HG02798 (cell line): Measurements from ENCODE around the gene ETFA.
"Not testable (repeated sequence)": the region's sequence is repeated elsewhere in the genome, so short reads cannot be mapped to it uniquely, and the experiment has no call there.

Experiments used
- ATAC-seq: cut with Tn5 transposase; IDR thresholded peaks from one replicate; pipeline ENCODE4 v1.9.1; 2021; ENCODE audit warnings: mild to moderate bottlenecking; ENCODE audit not compliant: unreplicated experiment, poor library complexity

ETFA gene

GRCh38 chr15:76327191-76328105, 16.2 kb upstream of the ETFA start:
- no peak for ATAC-seq

DNA sequence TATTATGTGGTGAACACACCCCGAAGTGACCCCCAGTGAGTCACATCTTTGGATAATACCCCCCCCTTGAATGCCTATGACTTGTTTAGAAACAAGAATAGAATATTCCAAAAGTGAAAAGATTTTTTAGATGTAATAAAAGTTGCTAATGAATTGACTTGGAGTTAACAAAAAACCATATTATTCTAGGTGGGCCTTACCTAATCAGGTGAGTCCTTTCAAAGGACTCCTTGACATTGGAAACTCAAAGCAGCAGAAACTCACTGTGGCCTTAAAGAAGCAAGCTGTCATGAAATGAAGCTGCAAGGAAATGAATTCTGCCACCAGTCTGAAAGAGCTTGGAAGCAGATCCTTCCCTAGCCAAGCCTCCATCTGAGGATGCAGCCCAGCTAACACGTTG, 14.4 kb upstream of the ETFA start:
- no peak for ATAC-seq

DNA sequence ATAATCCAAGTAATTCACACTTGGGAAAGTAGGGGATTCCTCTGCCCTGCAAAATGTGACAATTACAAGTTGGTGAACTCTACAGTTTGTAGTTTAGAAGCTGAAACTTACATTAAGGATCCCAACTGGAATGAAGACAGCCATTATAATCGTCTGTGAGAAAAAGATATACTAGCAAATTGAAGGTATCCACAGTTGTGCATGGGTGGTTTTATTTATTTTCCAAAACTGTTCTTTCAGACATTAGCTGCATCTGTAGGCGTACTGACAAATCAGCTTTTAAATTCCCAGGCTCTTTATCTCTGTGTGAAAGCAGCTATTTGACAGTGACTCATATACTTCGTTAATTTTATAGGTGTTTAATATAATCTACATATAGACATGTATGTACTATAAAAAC, 12.8 kb upstream of the ETFA start:
- ATAC-seq: no peak

GRCh38 chr15:76321602-76322001, 10.3 kb upstream of the ETFA start:
- ATAC-seq: no peak

DNA sequence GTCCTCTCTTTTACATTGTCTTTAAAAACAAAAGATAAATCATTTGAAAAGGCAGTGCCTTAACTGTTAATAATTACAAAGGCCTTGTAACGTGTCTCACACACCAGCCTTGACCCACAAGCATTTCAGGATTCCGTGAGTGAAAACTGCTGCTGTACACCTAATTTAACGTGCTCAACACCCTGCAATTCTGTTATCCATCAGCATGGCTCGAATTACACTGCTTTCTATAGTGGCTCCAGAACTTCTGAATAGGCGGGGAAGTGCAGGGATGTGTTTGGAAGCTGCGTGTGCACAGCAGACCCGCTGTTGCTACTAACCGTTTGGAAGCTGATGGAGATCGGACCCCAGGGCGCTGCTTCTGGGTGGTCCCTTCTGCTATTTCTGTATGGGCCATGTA, 9.9 kb upstream of the ETFA start:
- no peak for ATAC-seq

DNA sequence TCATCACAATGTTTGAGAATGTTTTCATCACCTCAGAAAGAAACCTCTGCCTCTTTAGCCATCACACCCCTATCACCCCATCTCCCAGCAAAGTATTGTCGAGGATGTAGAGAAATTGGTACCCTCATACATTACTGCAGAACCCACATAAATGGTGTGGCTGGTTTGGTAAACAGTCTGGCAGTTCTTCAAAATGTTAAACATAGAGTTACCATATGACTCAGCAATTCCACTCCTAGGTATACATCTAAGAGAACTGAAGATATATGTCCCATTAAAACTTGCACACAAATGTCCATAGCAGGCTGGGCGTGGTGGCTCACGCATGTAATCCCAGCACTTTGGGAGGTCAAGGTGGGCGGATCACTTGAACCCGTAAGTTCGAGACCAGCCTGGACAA, 8.7 kb upstream of the ETFA start:
- no peak for ATAC-seq

DNA sequence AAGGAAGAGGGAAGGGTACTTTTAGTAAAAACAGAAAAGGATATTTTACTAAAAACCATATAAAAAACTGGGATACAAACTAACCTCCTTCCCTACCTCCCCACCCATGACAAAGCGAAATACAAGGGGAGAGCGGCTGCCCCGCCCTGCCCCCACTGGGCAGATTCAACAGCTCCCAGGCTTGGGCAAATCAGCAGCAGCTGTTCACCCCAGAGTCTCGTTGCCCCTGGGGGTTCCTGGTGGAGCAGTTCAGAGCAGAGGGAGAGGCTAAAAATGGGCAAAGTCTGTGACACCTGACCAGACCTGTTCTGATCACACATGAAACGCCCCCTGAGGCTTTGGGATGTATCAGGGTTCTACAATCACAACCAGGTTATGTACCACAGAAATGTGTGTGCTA, 2.5 kb upstream of the ETFA start:
- no peak for ATAC-seq

DNA sequence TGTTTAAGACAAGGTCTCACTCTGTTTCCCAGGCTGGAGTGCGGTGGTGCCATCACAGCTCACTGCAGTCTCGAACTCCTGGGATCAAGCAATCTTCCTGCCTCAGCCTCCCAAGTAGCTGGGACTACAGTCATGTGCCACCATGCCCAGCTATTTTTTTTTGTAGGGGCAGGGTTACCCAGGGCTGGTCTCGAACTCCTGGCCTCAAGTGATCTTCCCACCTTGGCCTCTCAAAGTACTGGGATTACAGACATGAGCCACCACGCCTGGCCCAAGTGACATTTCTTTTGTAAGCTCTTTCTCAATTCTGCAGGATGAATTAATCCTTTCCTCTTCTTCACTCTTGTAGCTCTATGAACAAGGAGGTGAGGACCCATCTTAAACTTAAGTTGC, 1.9 kb upstream of the ETFA start:
- not testable (repeated sequence) for ATAC-seq

DNA sequence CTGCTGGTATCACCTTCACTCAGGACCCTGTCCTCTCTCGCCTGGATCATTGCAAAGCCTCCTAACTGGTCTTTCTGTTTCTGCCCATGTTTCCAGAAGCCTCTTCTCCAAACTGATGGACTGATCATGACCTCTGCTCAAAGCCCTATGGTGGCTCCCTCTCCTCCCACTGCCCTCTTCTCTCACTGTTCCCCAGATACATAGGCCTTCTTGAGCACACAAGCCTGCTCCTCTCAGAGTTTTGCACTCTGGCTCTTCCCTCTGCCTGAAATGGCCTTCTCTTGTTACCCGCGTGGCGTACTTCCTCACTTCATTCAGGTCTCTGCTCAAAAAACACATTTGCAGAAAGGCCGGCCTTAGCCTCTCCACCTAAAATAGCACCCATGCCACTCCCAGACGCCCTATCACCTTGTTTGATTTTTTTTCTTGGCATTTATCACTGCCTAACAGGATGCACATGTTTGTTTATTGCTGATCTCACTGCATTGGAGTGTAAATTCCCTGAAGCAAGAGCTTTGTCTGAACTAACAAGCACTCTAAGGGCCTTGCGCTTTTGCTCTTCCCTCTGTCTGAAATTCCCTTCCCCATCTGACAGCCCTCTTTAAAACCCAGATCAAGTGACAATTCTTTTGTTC, 1.4 kb upstream of the ETFA start:
- ATAC-seq: no peak

DNA sequence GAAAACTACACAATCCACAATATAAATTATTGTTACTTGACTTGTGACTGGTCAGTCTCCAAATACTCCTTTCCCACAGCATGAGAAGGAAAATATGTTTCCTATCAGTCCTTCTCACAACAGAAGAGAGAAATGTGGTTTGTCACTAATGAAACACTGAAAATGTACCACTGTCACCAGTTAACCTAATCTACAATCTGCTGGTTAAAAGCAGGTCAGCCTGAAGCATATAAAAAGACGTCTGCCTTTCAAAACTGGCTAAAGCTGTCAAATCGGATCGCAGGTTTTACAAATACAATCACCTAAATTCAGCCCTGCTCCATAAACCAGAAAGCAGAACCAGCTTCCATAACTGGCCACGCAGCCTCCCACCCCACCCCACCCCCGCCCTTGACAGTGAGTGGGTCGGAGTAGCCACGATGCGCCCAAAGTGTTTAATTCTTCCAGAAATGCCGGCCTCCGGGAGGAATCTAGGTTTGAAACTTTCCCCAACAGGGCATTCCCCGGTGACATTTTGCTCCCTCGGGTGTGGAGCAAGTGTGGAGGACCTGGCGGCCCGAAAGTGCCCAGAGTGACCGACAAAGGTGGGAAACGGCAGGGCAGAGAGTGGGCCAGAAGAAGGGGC, 682 bp downstream of the ETFA start:
- ATAC-seq: peak; percentile 17

DNA sequence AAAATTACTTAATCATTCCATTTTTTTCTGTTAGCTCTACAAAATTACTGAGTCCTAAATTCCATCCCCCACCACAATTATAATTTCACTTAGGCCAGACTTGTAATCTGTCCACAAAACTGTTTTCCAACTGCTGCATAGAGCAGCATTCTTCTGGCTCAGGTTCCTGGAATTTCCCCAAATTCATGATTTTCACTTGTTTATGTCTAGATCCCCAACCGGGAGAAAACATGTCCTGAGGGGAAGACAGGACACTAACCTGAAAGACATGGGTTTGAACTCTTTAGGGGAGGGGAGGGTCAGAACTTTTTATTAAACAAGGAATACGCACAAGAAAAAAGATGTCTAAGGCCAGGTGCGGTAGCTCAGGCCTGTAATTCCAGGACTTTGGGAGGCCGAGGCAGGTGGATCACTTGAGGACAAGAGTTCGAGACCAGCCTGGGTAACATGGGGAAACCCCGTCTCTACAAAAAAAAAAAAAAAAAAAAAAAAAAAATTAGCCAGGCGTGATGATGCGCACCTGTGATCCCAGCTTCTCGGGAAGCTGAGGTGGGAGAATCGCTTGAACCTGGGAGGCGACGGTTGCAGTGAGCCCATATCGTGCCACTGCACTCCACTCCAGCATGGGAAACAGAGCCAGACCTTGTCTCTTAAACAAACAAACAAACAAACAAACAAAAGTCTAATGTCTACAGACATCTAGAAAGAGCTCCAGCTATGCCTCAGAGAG, 1.5 kb downstream of the ETFA start:
- no peak for ATAC-seq

- no peak for ATAC-seq
Observed at GRCh38 chr15:76303909-76304308, 7.4 kb downstream of the ETFA start.

DNA sequence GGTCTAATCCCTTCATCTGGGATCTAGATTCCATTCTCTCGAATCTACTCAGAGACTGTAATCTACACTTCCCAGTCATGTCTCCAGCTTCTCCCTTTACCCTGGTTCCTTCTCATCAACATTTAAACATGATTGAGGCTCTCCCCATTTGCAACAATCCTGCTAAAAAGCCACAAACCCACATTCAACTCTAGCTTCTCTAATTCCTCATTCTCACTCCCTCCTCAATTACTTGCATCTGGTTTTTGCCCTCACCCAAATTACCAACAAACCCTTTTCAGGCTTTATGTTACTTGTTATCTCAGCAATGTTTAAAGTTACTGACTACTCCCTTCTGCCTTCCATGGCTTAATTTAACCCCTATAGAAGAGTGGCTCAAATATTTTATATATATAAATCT, 11.5 kb downstream of the ETFA start:
- ATAC-seq: no peak

DNA sequence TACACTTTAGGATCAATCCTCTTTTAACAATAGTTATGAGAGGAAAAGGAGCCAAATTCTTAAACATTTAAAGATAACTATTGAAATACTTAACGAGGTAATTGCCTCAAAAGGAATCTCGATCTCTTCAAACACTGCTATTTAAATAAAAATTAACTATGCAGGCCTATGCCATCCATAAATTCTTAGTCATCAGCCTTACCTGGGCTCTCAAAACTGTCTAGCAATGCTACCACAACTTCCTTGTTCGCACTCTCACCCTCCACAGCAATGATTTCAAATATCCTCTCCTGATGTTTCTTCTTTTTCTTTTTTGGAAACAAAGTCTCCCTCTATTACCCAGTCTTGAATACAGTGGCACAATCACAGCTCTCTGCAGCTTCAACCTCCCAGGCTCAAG, 12.3 kb downstream of the ETFA start:
- no peak for ATAC-seq

- not testable (repeated sequence) for ATAC-seq
Observed at GRCh38 chr15:76297951-76298350, 13.3 kb downstream of the ETFA start.

- no peak for ATAC-seq
Observed at GRCh38 chr15:76296849-76297248, 14.4 kb downstream of the ETFA start.

DNA sequence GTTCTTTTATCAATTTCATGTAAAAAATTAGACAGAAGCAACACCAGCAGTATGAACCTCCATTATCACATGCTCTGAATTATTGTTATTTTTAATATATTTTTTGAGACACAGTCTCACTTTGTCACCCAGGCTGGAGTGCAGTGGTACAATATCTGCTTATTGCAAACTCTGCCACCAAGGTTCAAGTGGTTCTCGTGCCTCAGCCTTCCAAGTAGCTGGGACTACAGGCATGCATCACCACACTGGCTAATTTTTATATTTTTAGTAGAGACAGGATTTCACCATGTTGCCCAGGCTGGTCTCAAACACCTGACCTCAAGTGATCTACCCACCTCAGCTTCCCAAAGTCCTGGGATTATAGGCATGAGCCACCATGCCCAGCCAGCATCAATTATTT, 16.8 kb downstream of the ETFA start:
- not testable (repeated sequence) for ATAC-seq

DNA sequence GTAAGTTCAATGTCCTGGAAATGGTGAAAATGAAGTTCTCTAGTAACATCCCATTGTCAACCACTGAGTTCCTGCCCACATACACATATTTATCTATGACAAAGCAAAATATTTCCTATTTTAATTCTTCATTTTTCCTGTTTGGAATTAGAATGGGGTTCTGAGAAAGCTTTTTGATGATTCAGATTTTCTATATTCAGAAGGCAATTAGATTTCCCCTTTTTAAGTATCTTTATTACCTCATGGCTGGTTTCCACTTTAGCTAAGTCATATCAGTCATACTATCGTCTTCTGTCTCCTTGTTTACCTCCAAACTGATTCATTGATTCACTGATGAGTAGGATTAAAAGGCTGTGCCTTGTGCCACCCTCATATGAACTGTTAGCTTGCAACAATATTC, 17.9 kb downstream of the ETFA start:
- no peak for ATAC-seq

GRCh38 chr15:76289582-76289981, 21.7 kb downstream of the ETFA start:
- ATAC-seq: no peak

- no peak for ATAC-seq
Observed at GRCh38 chr15:76286271-76286879, 24.9 kb downstream of the ETFA start.
